Gastrocnemius medialis (tissue), 4 donors: ENCODE results near the gene OR13A1.

ENCODE experiments used
- POLR2A ChIP-seq, 2 donors: fragments of 450-650 bp; IDR thresholded peaks; one replicate each; pipeline ENCODE4 v1.6.1; 2017; ENCODE audit warnings: antibody characterized with exemption in 2 of 2, mild to moderate bottlenecking in 2 of 2, moderate library complexity in 2 of 2
- TF ChIP-seq, protein P1 (sequence below), 5 experiments: fragments of 450-650 bp in 3 of 5; fragments of 200-600 bp in 2 of 5; sonication (generic) in 2 of 5; IDR thresholded peaks in 4 of 5; conservative IDR thresholded peaks in 1 of 5; 1 replicate in 4 of 5; 2 replicates in 1 of 5; pipeline ENCODE4 v1.5.1; 2016 to 2019; ENCODE audit warnings: antibody characterized with exemption in 5 of 5, mild to moderate bottlenecking in 3 of 5, moderate library complexity in 3 of 5

DNA sequence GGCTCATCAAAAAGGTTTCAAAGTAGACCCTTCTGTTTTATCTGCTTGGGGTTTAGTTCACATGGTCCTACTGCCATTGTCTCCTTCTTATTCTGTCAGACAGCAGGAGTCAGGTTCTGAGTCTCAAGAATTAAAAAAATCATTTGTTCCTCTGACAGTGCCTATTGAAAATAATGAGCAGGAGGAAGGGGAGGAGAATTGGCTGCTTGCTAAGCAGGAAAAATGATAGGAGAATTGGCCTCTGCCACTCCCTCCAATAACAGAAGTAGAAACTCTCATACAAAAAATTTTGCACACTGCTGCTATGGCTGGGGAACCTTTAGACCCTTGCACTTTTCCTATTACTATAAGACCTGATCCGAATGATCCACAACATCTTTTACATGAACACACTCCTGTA lies 35.7 kb downstream of the OR13A1 start:
- TF ChIP-seq POLR2A (IDR thresholded peaks at IDR 0.05) = no peak
- TF ChIP-seq, protein P1, sequence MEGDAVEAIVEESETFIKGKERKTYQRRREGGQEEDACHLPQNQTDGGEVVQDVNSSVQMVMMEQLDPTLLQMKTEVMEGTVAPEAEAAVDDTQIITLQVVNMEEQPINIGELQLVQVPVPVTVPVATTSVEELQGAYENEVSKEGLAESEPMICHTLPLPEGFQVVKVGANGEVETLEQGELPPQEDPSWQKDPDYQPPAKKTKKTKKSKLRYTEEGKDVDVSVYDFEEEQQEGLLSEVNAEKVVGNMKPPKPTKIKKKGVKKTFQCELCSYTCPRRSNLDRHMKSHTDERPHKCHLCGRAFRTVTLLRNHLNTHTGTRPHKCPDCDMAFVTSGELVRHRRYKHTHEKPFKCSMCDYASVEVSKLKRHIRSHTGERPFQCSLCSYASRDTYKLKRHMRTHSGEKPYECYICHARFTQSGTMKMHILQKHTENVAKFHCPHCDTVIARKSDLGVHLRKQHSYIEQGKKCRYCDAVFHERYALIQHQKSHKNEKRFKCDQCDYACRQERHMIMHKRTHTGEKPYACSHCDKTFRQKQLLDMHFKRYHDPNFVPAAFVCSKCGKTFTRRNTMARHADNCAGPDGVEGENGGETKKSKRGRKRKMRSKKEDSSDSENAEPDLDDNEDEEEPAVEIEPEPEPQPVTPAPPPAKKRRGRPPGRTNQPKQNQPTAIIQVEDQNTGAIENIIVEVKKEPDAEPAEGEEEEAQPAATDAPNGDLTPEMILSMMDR (IDR thresholded peaks at IDR 0.05 in 4 of 5, conservative IDR thresholded peaks at IDR 0.05 in 1 of 5) = no peak
